ENCODE measurements around the gene SPDYE11.
"Not testable (repeated sequence)": the region's sequence is repeated elsewhere in the genome, so short reads cannot be mapped to it uniquely, and the experiment has no call there.

The SPDYE11 gene

GRCh38 chr7:73057811-73058210 lies at the start of gene SPDYE11:
SPDYE11 (minus strand) TSS chr7:73057911; CDS start chr7:73056111, 1,800 bp downstream.
- not testable (repeated sequence) for H3K4me1 ChIP-seq (ENCODE audit: control insufficient read depth, insufficient read depth, low read length); H3K27me3 ChIP-seq (replicated peaks; ENCODE audit: control insufficient read depth, insufficient read depth, low read length); H3K9me3 ChIP-seq (ENCODE audit: control insufficient read depth, low read length); H3K9ac ChIP-seq (ENCODE audit: low read length); H3K36me3 ChIP-seq (ENCODE audit: control insufficient read depth, insufficient read depth, low read length, severe bottlenecking); H3K4me3 ChIP-seq (ENCODE audit: low read length); DNase-seq (ENCODE audit: low read depth)

GRCh38 chr7:73085938-73086337 lies 28.2 kb upstream of the SPDYE11 start, which contains the start of gene SPDYE9:
SPDYE9 (minus strand) TSS chr7:73086038; CDS start chr7:73084238, 1,800 bp downstream.
- H3K9me3 ChIP-seq (ENCODE audit: control insufficient read depth, low read length); DNase-seq (ENCODE audit: low read depth); H3K4me3 ChIP-seq (ENCODE audit: low read length); H3K36me3 ChIP-seq (ENCODE audit: control insufficient read depth, insufficient read depth, low read length, severe bottlenecking); H3K27me3 ChIP-seq (replicated peaks; ENCODE audit: control insufficient read depth, insufficient read depth, low read length); H3K4me1 ChIP-seq (ENCODE audit: control insufficient read depth, insufficient read depth, low read length); H3K9ac ChIP-seq (ENCODE audit: low read length): not testable (repeated sequence)

- H3K36me3 ChIP-seq (ENCODE audit: control insufficient read depth, insufficient read depth, low read length, severe bottlenecking); H3K4me1 ChIP-seq (ENCODE audit: control insufficient read depth, insufficient read depth, low read length); H3K9ac ChIP-seq (ENCODE audit: low read length); H3K9me3 ChIP-seq (ENCODE audit: control insufficient read depth, low read length); DNase-seq (ENCODE audit: low read depth); H3K27me3 ChIP-seq (replicated peaks; ENCODE audit: control insufficient read depth, insufficient read depth, low read length); H3K4me3 ChIP-seq (ENCODE audit: low read length): not testable (repeated sequence)
Measured at GRCh38 chr7:73029666-73030065, 28.0 kb downstream of the SPDYE11 start, which contains the start of gene SPDYE8. SPDYE8 (minus strand) TSS chr7:73029766; CDS start chr7:73027966, 1,800 bp downstream.

GRCh38 chr7:73006491-73006890 lies 51.2 kb downstream of the SPDYE11 start:
- H3K9ac ChIP-seq (ENCODE audit: low read length); H3K27me3 ChIP-seq (replicated peaks; ENCODE audit: control insufficient read depth, insufficient read depth, low read length); DNase-seq (ENCODE audit: low read depth); H3K36me3 ChIP-seq (ENCODE audit: control insufficient read depth, insufficient read depth, low read length, severe bottlenecking); H3K9me3 ChIP-seq (ENCODE audit: control insufficient read depth, low read length); H3K4me1 ChIP-seq (ENCODE audit: control insufficient read depth, insufficient read depth, low read length): not testable (repeated sequence)
- peak overlapping the region; percentile 71 for H3K4me3 ChIP-seq (ENCODE audit: low read length)

- H3K27me3 ChIP-seq (replicated peaks; ENCODE audit: control insufficient read depth, insufficient read depth, low read length); H3K9me3 ChIP-seq (ENCODE audit: control insufficient read depth, low read length); H3K36me3 ChIP-seq (ENCODE audit: control insufficient read depth, insufficient read depth, low read length, severe bottlenecking); DNase-seq (ENCODE audit: low read depth); H3K4me1 ChIP-seq (ENCODE audit: control insufficient read depth, insufficient read depth, low read length): not testable (repeated sequence)
- Histone ChIP-seq H3K4me3 (ENCODE audit: low read length) (peak overlapping the region; percentile 81), H3K9ac (ENCODE audit: low read length) (peak overlapping the region; percentile 84)
Measured at GRCh38 chr7:73005693-73006447, 51.8 kb downstream of the SPDYE11 start.

GRCh38 chr7:73005356-73005692 lies 52.4 kb downstream of the SPDYE11 start:
- not testable (repeated sequence) for H3K36me3 ChIP-seq (ENCODE audit: control insufficient read depth, insufficient read depth, low read length, severe bottlenecking); H3K27me3 ChIP-seq (replicated peaks; ENCODE audit: control insufficient read depth, insufficient read depth, low read length); H3K9me3 ChIP-seq (ENCODE audit: control insufficient read depth, low read length); DNase-seq (ENCODE audit: low read depth); H3K4me1 ChIP-seq (ENCODE audit: control insufficient read depth, insufficient read depth, low read length)
- Histone ChIP-seq H3K4me3 (ENCODE audit: low read length) (peak overlapping the region; percentile 81), H3K9ac (ENCODE audit: low read length) (peak overlapping the region; percentile 84)

- not testable (repeated sequence) for H3K9ac ChIP-seq (ENCODE audit: low read length); H3K27me3 ChIP-seq (replicated peaks; ENCODE audit: control insufficient read depth, insufficient read depth, low read length); DNase-seq (ENCODE audit: low read depth); H3K4me3 ChIP-seq (ENCODE audit: low read length); H3K4me1 ChIP-seq (ENCODE audit: control insufficient read depth, insufficient read depth, low read length); H3K36me3 ChIP-seq (ENCODE audit: control insufficient read depth, insufficient read depth, low read length, severe bottlenecking); H3K9me3 ChIP-seq (ENCODE audit: control insufficient read depth, low read length)
Measured at GRCh38 chr7:72997887-72998468, 59.7 kb downstream of the SPDYE11 start.
